ENCODE measurements around the gene COL8A1. TPM values are rescaled to one million over a fixed set of nuclear protein-coding genes. Genes with fewer than 3 reads are reported as not detected.

The COL8A1 gene
- total RNA-seq, 3 donors from 2014 or later: 0.11 TPM; not detected in 2

GRCh38 chr3:99645277-99646106 is 7.1 kb downstream of the COL8A1 start:
- DNase-seq: no peak

GRCh38 chr3:99646107-99646435 is 7.7 kb downstream of the COL8A1 start:
- ATAC-seq: no peak

More at GRCh38 chr3:99645277-99646106, 7.1 kb downstream of the COL8A1 start:
- ATAC-seq: no peak
- H3K27me3 Mint-ChIP-seq (ENCODE audit: low read depth): peaks cover 6% of the 10 kb centered on the region
- H3K4me1 Mint-ChIP-seq (ENCODE audit: low read depth): no peaks in the 10 kb centered on the region
- no peaks in the 10 kb centered on the region for H3K9me3 Mint-ChIP-seq
- no peak overlapping the region for H3K4me3 Mint-ChIP-seq
- no peaks in the 10 kb centered on the region for H3K36me3 Mint-ChIP-seq (ENCODE audit: insufficient read depth)

GRCh38 chr3:99647081-99647480 is 8.7 kb downstream of the COL8A1 start:
- DNase-seq (no peak), ATAC-seq (no peak)
- no peaks in the 10 kb centered on the region for H3K36me3 Mint-ChIP-seq (ENCODE audit: insufficient read depth)
- no peak overlapping the region for H3K4me3 Mint-ChIP-seq
- H3K9me3 Mint-ChIP-seq: no peaks in the 10 kb centered on the region
- H3K27me3 Mint-ChIP-seq (ENCODE audit: low read depth): peaks cover 3% of the 10 kb centered on the region
- H3K4me1 Mint-ChIP-seq (ENCODE audit: low read depth): no peaks in the 10 kb centered on the region

More at GRCh38 chr3:99646107-99646435, 7.7 kb downstream of the COL8A1 start:
- DNase-seq: no peak
- H3K27me3 Mint-ChIP-seq (ENCODE audit: low read depth): peaks cover 5% of the 10 kb centered on the region
- H3K36me3 Mint-ChIP-seq (ENCODE audit: insufficient read depth): no peaks in the 10 kb centered on the region
- H3K9me3 Mint-ChIP-seq: no peaks in the 10 kb centered on the region
- H3K4me1 Mint-ChIP-seq (ENCODE audit: low read depth): no peaks in the 10 kb centered on the region
- no peak overlapping the region for H3K4me3 Mint-ChIP-seq

- Mint-ChIP-seq H3K4me1 (ENCODE audit: low read depth) (no peaks in the 10 kb centered on the region), H3K36me3 (ENCODE audit: insufficient read depth) (no peaks in the 10 kb centered on the region), H3K9me3 (no peaks in the 10 kb centered on the region), H3K4me3 (no peak overlapping the region), H3K27me3 (ENCODE audit: low read depth) (peaks cover 2% of the 10 kb centered on the region)
- no peak for ATAC-seq
- DNase-seq: no peak
Measured at GRCh38 chr3:99648101-99648500, 9.7 kb downstream of the COL8A1 start.

- Mint-ChIP-seq H3K9me3 (no peaks in the 10 kb centered on the region), H3K4me3 (no peak overlapping the region), H3K27me3 (ENCODE audit: low read depth) (peaks cover 2% of the 10 kb centered on the region), H3K36me3 (ENCODE audit: insufficient read depth) (no peaks in the 10 kb centered on the region), H3K4me1 (ENCODE audit: low read depth) (no peaks in the 10 kb centered on the region)
- no peak for DNase-seq
- ATAC-seq: no peak
Measured at GRCh38 chr3:99648516-99648915, 10.1 kb downstream of the COL8A1 start.

- Mint-ChIP-seq H3K27me3 (ENCODE audit: low read depth) (peaks cover 2% of the 10 kb centered on the region), H3K36me3 (ENCODE audit: insufficient read depth) (no peaks in the 10 kb centered on the region), H3K4me3 (no peak overlapping the region), H3K4me1 (ENCODE audit: low read depth) (no peaks in the 10 kb centered on the region), H3K9me3 (no peaks in the 10 kb centered on the region)
- DNase-seq (no peak), ATAC-seq (no peak)
Measured at GRCh38 chr3:99651531-99651930, 13.1 kb downstream of the COL8A1 start.

- DNase-seq (no peak), ATAC-seq (no peak)
- H3K9me3 Mint-ChIP-seq: no peaks in the 10 kb centered on the region
- H3K36me3 Mint-ChIP-seq (ENCODE audit: insufficient read depth): no peaks in the 10 kb centered on the region
- H3K4me1 Mint-ChIP-seq (ENCODE audit: low read depth): no peaks in the 10 kb centered on the region
- H3K4me3 Mint-ChIP-seq: no peak overlapping the region
- H3K27me3 Mint-ChIP-seq (ENCODE audit: low read depth): peaks cover 2% of the 10 kb centered on the region
Measured at GRCh38 chr3:99656624-99657023, 18.2 kb downstream of the COL8A1 start.

GRCh38 chr3:99658274-99658673 is 19.9 kb downstream of the COL8A1 start:
- Mint-ChIP-seq H3K4me1 (ENCODE audit: low read depth) (no peaks in the 10 kb centered on the region), H3K36me3 (ENCODE audit: insufficient read depth) (no peaks in the 10 kb centered on the region), H3K9me3 (no peaks in the 10 kb centered on the region), H3K4me3 (no peak overlapping the region), H3K27me3 (ENCODE audit: low read depth) (peaks cover 2% of the 10 kb centered on the region)
- DNase-seq (no peak), ATAC-seq (no peak)

- DNase-seq (no peak), ATAC-seq (peak; percentile 32 to 77)
- Mint-ChIP-seq H3K36me3 (ENCODE audit: insufficient read depth) (no peaks in the 10 kb centered on the region), H3K27me3 (ENCODE audit: low read depth) (peaks cover 2% of the 10 kb centered on the region), H3K4me3 (no peak overlapping the region), H3K4me1 (ENCODE audit: low read depth) (no peaks in the 10 kb centered on the region), H3K9me3 (no peaks in the 10 kb centered on the region)
Measured at GRCh38 chr3:99659032-99659431, 20.6 kb downstream of the COL8A1 start.

GRCh38 chr3:99659951-99660350 is 21.6 kb downstream of the COL8A1 start:
- Mint-ChIP-seq H3K27me3 (ENCODE audit: low read depth) (peaks cover 3% of the 10 kb centered on the region), H3K36me3 (ENCODE audit: insufficient read depth) (no peaks in the 10 kb centered on the region), H3K9me3 (no peaks in the 10 kb centered on the region), H3K4me1 (ENCODE audit: low read depth) (no peaks in the 10 kb centered on the region), H3K4me3 (no peak overlapping the region)
- ATAC-seq (no peak), DNase-seq (no peak)

GRCh38 chr3:99662838-99663570 is 24.6 kb downstream of the COL8A1 start:
- H3K4me1 Mint-ChIP-seq (ENCODE audit: low read depth): no peaks in the 10 kb centered on the region
- no peak for ATAC-seq
- no peak overlapping the region for H3K4me3 Mint-ChIP-seq
- peaks cover 7% of the 10 kb centered on the region for H3K27me3 Mint-ChIP-seq (ENCODE audit: low read depth)
- DNase-seq: no peak
- no peaks in the 10 kb centered on the region for H3K36me3 Mint-ChIP-seq (ENCODE audit: insufficient read depth)
- H3K9me3 Mint-ChIP-seq: no peaks in the 10 kb centered on the region

GRCh38 chr3:99663977-99664376 is 25.6 kb downstream of the COL8A1 start:
- Mint-ChIP-seq H3K9me3 (no peaks in the 10 kb centered on the region), H3K36me3 (ENCODE audit: insufficient read depth) (no peaks in the 10 kb centered on the region), H3K4me1 (ENCODE audit: low read depth) (no peaks in the 10 kb centered on the region), H3K27me3 (ENCODE audit: low read depth) (peaks cover 7% of the 10 kb centered on the region), H3K4me3 (no peak overlapping the region)
- ATAC-seq (no peak), DNase-seq (no peak)

GRCh38 chr3:99665017-99665416 is 26.6 kb downstream of the COL8A1 start:
- DNase-seq: no peak
- H3K27me3 Mint-ChIP-seq (ENCODE audit: low read depth): peaks cover 7% of the 10 kb centered on the region
- H3K9me3 Mint-ChIP-seq: no peaks in the 10 kb centered on the region
- no peaks in the 10 kb centered on the region for H3K4me1 Mint-ChIP-seq (ENCODE audit: low read depth)
- no peak for ATAC-seq
- no peak overlapping the region for H3K4me3 Mint-ChIP-seq
- no peaks in the 10 kb centered on the region for H3K36me3 Mint-ChIP-seq (ENCODE audit: insufficient read depth)

GRCh38 chr3:99666201-99666600 is 27.8 kb downstream of the COL8A1 start:
- H3K4me3 Mint-ChIP-seq: no peak overlapping the region
- peaks cover 6% of the 10 kb centered on the region for H3K27me3 Mint-ChIP-seq (ENCODE audit: low read depth)
- H3K36me3 Mint-ChIP-seq (ENCODE audit: insufficient read depth): no peaks in the 10 kb centered on the region
- ATAC-seq (no peak), DNase-seq (no peak)
- no peaks in the 10 kb centered on the region for H3K4me1 Mint-ChIP-seq (ENCODE audit: low read depth)
- no peaks in the 10 kb centered on the region for H3K9me3 Mint-ChIP-seq

- Mint-ChIP-seq H3K27me3 (ENCODE audit: low read depth) (peaks cover 6% of the 10 kb centered on the region), H3K4me1 (ENCODE audit: low read depth) (no peaks in the 10 kb centered on the region), H3K9me3 (no peaks in the 10 kb centered on the region), H3K36me3 (ENCODE audit: insufficient read depth) (no peaks in the 10 kb centered on the region), H3K4me3 (no peak overlapping the region)
- no peak for ATAC-seq
- no peak for DNase-seq
Measured at GRCh38 chr3:99668044-99668443, 29.6 kb downstream of the COL8A1 start.

All from activated T-cell treated with anti-CD3 and anti-CD28 coated beads, Interleukin-2, amount 50 U/mL, for 4 hours (primary cell).